Neural cell (in vitro differentiated cells): Measurements from ENCODE around the gene LMCD1. TPM values are rescaled to one million over a fixed set of nuclear protein-coding genes. Genes with fewer than 3 reads are reported as not detected.

Experiments used
- H2AFZ ChIP-seq: fragments of 200-600, 300-800 bp; sonication (generic), shearing (Covaris generic); 2 replicates; pipeline ENCODE4 v1.6.0; 2014; ENCODE audit warnings: low read depth, mild to moderate bottlenecking, antibody characterized with exemption, low read length, moderate library complexity
- H3F3A ChIP-seq: fragments of 200-600 bp; shearing (Covaris generic); 2 replicates; pipeline ENCODE4 v1.6.1; 2016; ENCODE audit warnings: mild to moderate bottlenecking, moderate library complexity, mixed read lengths, antibody characterized with exemption, low read length; ENCODE audit not compliant: insufficient read depth, poor library complexity, severe bottlenecking
- H3K27ac ChIP-seq: fragments of 200-600, 300-800 bp; sonication (generic), shearing (Covaris generic); 2 replicates; pipeline ENCODE4 v1.5.1; 2014; ENCODE audit warnings: mild to moderate bottlenecking, low read length, moderate library complexity
- H3K27me3 ChIP-seq: fragments of 300-800, 200-600 bp; sonication (generic), shearing (Covaris generic); 2 replicates; pipeline ENCODE4 v1.6.0; 2014; ENCODE audit warnings: mild to moderate bottlenecking, low read depth, low read length, moderate library complexity; ENCODE audit not compliant: insufficient read depth
- H3K36me3 ChIP-seq: fragments of 300-800, 200-600 bp; sonication (generic), shearing (Covaris generic); 2 replicates; pipeline ENCODE4 v1.5.1; 2014; ENCODE audit warnings: mild to moderate bottlenecking, antibody characterized with exemption, low read length, moderate library complexity; ENCODE audit not compliant: insufficient read depth
- H3K4me2 ChIP-seq: fragments of 300-800, 200-600 bp; sonication (generic), shearing (Covaris generic); 2 replicates; pipeline ENCODE4 v1.6.0; 2014; ENCODE audit warnings: mild to moderate bottlenecking, low read length
- H3K4me3 ChIP-seq: fragments of 300-800, 200-600 bp; sonication (generic), shearing (Covaris generic); 2 replicates; pipeline ENCODE4 v1.5.1; 2014; ENCODE audit warnings: mild to moderate bottlenecking, low read length, moderate library complexity
- H3K79me2 ChIP-seq: fragments of 200-600 bp; shearing (Covaris generic); replicated peaks from 2 replicates; pipeline ENCODE4 v1.6.0; 2014; ENCODE audit warnings: mild to moderate bottlenecking, low read length, moderate library complexity; ENCODE audit not compliant: insufficient read depth
- H3K9ac ChIP-seq: fragments of 300-800, 200-600 bp; sonication (generic), shearing (Covaris generic); 2 replicates; pipeline ENCODE4 v1.6.1; 2016; ENCODE audit warnings: mild to moderate bottlenecking, low read length, mixed read lengths
- H3K9me2 ChIP-seq: fragments of 200-600 bp; shearing (Covaris generic); 2 replicates; pipeline ENCODE4 v1.6.1; 2016; ENCODE audit warnings: mild to moderate bottlenecking, low read length, mixed read lengths; ENCODE audit not compliant: insufficient read depth
- H3K9me3 ChIP-seq: fragments of 200-600, 300-800 bp; sonication (generic), shearing (Covaris generic); 2 replicates; pipeline ENCODE4 v1.6.1; 2016; ENCODE audit warnings: mild to moderate bottlenecking, mixed run types, low read length, moderate library complexity, mixed read lengths
- H4K20me1 ChIP-seq: fragments of 200-600 bp; shearing (Covaris generic); 2 replicates; pipeline ENCODE4 v1.6.1; 2016; ENCODE audit warnings: mild to moderate bottlenecking, mixed run types; ENCODE audit not compliant: insufficient read depth
- EP300 ChIP-seq: fragments of 450-650 bp; conservative IDR thresholded peaks from 2 replicates; pipeline ENCODE4 v1.6.1; 2014; ENCODE audit warnings: antibody characterized with exemption, mild to moderate bottlenecking, moderate library complexity; ENCODE audit not compliant: poor library complexity, severe bottlenecking
- EZH2 ChIP-seq: fragments of 200-600, 300-800 bp; shearing (Covaris generic), sonication (generic); IDR thresholded peaks from 2 replicates; pipeline ENCODE4 v1.6.1; 2014; ENCODE audit warnings: antibody characterized with exemption, low read length, borderline replicate concordance, mild to moderate bottlenecking; ENCODE audit not compliant: insufficient read depth, poor library complexity, severe bottlenecking
- MXI1 ChIP-seq: fragments of 450-650 bp; conservative IDR thresholded peaks from 2 replicates; pipeline ENCODE4 v1.6.1; 2014; ENCODE audit warnings: antibody characterized with exemption, mild to moderate bottlenecking; ENCODE audit not compliant: poor library complexity, severe bottlenecking
- POLR2AphosphoS5 ChIP-seq: IDR thresholded peaks from 2 replicates; pipeline ENCODE4 v1.6.1; 2012
- RAD21 ChIP-seq: fragments of 450-650 bp; conservative IDR thresholded peaks from 2 replicates; pipeline ENCODE4 v1.6.1; 2014; ENCODE audit warnings: antibody characterized with exemption, mild to moderate bottlenecking, moderate library complexity
- SMC3 ChIP-seq: fragments of 450-650 bp; conservative IDR thresholded peaks from 2 replicates; pipeline ENCODE4 v1.6.1; 2014; ENCODE audit warnings: antibody characterized with exemption, mild to moderate bottlenecking, moderate library complexity; ENCODE audit not compliant: poor library complexity
- TAF1 ChIP-seq: IDR thresholded peaks from 2 replicates; pipeline ENCODE4 v1.6.1; 2012; ENCODE audit warnings: low read depth
- polyA plus RNA-seq: library from polyadenylated mRNA; depleted of rRNA; stranded (reverse); fragments of >200 nt; gene quantifications from 2 replicates; pipeline ENCODE4 v1.2.3, GENCODE V29; 2014
- TF ChIP-seq, protein P1 (sequence below): IDR thresholded peaks from 2 replicates; pipeline ENCODE4 v1.6.1; 2012; ENCODE audit warnings: borderline replicate concordance
- TF ChIP-seq, protein P2 (sequence below): fragments of 450-650 bp; IDR thresholded peaks from 2 replicates; pipeline ENCODE4 v1.5.1; 2014; ENCODE audit warnings: antibody characterized with exemption, mild to moderate bottlenecking, moderate library complexity; ENCODE audit not compliant: poor library complexity, severe bottlenecking

The LMCD1 gene
- polyA plus RNA-seq, 1 donor from 2014 or later, result 3.5 TPM

DNA sequence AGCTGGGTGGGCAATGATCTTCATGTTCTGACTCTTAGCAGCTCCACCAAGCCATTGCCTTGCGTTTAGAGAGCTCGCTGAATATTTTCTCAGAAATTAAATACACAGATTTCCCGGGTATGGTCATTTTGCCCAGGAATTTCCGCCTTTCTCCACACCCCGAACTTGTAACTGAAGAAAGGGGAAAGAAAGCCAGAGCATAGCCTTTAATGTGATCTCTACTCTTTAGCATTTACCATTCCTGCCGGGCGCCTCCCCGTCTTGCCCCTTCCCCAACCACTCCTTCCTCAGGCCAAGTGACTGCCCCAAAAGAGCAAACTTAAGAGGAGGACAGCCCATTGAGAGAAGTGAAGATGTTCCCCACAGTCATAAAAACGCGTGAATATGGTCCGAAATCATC is 53.1 kb downstream of the LMCD1 start:
- Histone ChIP-seq H3K27ac (no peak overlapping the region), H3K4me2 (no peak overlapping the region), H3K36me3 (no peaks in the 10 kb centered on the region), H2AFZ (no peak overlapping the region), H3K9me3 (no peaks in the 10 kb centered on the region), H3K9ac (no peak overlapping the region), H3K4me3 (no peak overlapping the region), H3F3A (no peaks in the 10 kb centered on the region), H3K27me3 (no peaks in the 10 kb centered on the region), H3K9me2 (no peaks in the 10 kb centered on the region), H4K20me1 (no peaks in the 10 kb centered on the region), H3K79me2 (no peaks in the 10 kb centered on the region)
- no peak for TF ChIP-seq TAF1
- TF ChIP-seq SMC3, result no peak
- TF ChIP-seq, protein P1, sequence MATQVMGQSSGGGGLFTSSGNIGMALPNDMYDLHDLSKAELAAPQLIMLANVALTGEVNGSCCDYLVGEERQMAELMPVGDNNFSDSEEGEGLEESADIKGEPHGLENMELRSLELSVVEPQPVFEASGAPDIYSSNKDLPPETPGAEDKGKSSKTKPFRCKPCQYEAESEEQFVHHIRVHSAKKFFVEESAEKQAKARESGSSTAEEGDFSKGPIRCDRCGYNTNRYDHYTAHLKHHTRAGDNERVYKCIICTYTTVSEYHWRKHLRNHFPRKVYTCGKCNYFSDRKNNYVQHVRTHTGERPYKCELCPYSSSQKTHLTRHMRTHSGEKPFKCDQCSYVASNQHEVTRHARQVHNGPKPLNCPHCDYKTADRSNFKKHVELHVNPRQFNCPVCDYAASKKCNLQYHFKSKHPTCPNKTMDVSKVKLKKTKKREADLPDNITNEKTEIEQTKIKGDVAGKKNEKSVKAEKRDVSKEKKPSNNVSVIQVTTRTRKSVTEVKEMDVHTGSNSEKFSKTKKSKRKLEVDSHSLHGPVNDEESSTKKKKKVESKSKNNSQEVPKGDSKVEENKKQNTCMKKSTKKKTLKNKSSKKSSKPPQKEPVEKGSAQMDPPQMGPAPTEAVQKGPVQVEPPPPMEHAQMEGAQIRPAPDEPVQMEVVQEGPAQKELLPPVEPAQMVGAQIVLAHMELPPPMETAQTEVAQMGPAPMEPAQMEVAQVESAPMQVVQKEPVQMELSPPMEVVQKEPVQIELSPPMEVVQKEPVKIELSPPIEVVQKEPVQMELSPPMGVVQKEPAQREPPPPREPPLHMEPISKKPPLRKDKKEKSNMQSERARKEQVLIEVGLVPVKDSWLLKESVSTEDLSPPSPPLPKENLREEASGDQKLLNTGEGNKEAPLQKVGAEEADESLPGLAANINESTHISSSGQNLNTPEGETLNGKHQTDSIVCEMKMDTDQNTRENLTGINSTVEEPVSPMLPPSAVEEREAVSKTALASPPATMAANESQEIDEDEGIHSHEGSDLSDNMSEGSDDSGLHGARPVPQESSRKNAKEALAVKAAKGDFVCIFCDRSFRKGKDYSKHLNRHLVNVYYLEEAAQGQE, result no peak
- TF ChIP-seq MXI1, result no peak
- TF ChIP-seq, protein P2, sequence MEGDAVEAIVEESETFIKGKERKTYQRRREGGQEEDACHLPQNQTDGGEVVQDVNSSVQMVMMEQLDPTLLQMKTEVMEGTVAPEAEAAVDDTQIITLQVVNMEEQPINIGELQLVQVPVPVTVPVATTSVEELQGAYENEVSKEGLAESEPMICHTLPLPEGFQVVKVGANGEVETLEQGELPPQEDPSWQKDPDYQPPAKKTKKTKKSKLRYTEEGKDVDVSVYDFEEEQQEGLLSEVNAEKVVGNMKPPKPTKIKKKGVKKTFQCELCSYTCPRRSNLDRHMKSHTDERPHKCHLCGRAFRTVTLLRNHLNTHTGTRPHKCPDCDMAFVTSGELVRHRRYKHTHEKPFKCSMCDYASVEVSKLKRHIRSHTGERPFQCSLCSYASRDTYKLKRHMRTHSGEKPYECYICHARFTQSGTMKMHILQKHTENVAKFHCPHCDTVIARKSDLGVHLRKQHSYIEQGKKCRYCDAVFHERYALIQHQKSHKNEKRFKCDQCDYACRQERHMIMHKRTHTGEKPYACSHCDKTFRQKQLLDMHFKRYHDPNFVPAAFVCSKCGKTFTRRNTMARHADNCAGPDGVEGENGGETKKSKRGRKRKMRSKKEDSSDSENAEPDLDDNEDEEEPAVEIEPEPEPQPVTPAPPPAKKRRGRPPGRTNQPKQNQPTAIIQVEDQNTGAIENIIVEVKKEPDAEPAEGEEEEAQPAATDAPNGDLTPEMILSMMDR, result no peak
- no peak for TF ChIP-seq EZH2
- TF ChIP-seq EP300, result no peak
- TF ChIP-seq RAD21, result no peak
- TF ChIP-seq POLR2AphosphoS5, result no peak

DNA sequence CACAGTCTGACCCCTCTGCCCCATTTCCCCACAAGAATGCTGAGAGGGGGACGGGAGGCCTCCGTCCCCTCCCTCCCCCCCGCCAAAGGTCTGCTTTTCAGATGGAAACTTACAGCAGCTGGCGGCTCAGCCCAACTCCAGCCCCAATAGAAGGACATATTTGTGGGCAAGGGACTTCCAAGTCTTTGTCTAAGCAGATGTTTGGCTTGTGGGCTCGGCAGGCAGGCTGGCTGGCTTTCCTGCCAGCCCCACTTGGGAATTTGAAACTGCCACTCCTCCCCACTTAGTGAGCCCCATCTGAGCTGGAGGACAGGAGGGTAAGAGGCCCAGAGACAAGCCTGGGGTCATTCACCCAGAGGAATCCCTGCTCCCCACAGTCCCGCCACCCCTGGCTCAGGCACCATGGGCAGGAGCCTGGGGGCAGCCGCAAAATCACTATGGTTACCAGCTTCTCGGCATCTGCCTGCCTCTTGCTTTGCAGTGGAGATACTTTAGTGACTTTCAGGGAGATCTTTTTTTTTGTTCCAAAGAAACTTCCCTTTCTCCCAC is 53.6 kb downstream of the LMCD1 start:
- Histone ChIP-seq H3K27ac (no peak overlapping the region), H3K4me2 (no peak overlapping the region), H3K4me3 (no peak overlapping the region), H2AFZ (no peak overlapping the region), H3K9me2 (no peaks in the 10 kb centered on the region), H3F3A (no peaks in the 10 kb centered on the region), H3K79me2 (no peaks in the 10 kb centered on the region), H4K20me1 (no peaks in the 10 kb centered on the region), H3K9me3 (no peaks in the 10 kb centered on the region), H3K27me3 (no peaks in the 10 kb centered on the region), H3K36me3 (no peaks in the 10 kb centered on the region), H3K9ac (no peak overlapping the region)
- TF ChIP-seq, protein P1, result no peak
- TF ChIP-seq POLR2AphosphoS5 (no peak), TAF1 (no peak), RAD21 (no peak), EP300 (no peak), MXI1 (no peak), SMC3 (no peak), EZH2 (no peak)
- TF ChIP-seq, protein P2, result no peak
